Tibial nerve (tissue), 3 donors: ENCODE data around the gene SF1.

Experiments used
- CTCF ChIP-seq, 5 experiments: fragments of 200-600 bp in 3 of 5; fragments of 450-650 bp in 2 of 5; sonication (generic) in 3 of 5; IDR thresholded peaks; one replicate each; pipeline ENCODE4 v1.5.1; 2016 to 2019; ENCODE audit warnings: antibody characterized with exemption in 5 of 5, mild to moderate bottlenecking in 3 of 5, moderate library complexity in 2 of 5
- POLR2A ChIP-seq, 2 donors: fragments of 450-650 bp; IDR thresholded peaks; one replicate each; pipeline ENCODE4 v1.6.1; 2017; ENCODE audit warnings: antibody characterized with exemption in 2 of 2, mild to moderate bottlenecking in 2 of 2, moderate library complexity in 2 of 2

DNA sequence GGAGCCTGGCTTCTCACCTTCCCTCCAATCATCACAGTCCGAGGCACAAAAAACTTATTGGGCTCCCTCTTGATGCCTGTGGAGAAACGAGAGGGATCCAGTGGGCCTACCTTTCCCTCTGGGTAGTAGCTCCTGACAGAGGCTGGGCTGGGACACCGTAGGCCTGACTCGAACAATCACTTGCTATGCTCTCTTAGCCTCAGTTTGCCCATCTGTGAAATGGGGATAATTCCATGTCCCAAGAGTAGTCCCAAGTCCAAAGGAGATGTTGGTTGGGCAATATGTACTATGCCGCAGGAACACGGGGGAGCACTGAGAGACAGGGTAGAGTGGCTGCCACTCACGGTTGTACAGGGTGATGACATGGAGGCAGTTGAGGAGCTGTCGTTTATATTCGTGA, 26.8 kb downstream of the SF1 start:
- TF ChIP-seq POLR2A (IDR thresholded peaks at IDR 0.05) (no peak), CTCF (IDR thresholded peaks at IDR 0.05) (no peak)
